NCI-H2227 (cell line): Measurements from ENCODE around the gene PRKAR2B.
"Not testable (repeated sequence)": the region's sequence is repeated elsewhere in the genome, so short reads cannot be mapped to it uniquely, and the experiment has no call there.

Experiments used
- DNase-seq: peaks from one replicate; lab custom pipeline; 2025; ENCODE audit not compliant: unreplicated experiment; lab: John Stamatoyannopoulos, UW

Gene PRKAR2B

GRCh38 chr7:107047902-107048782, 3.6 kb downstream of the PRKAR2B start:
- no peak for DNase-seq

GRCh38 chr7:107048783-107049418, 4.4 kb downstream of the PRKAR2B start:
- DNase-seq: no peak

- DNase-seq: no peak
These were observed 5.0 kb downstream of the PRKAR2B start for GRCh38 chr7:107049480-107049879.

- DNase-seq: no peak
These were observed 5.5 kb downstream of the PRKAR2B start for GRCh38 chr7:107049971-107050532.

- no peak for DNase-seq
These were observed 6.9 kb downstream of the PRKAR2B start for GRCh38 chr7:107051376-107051775.

- not testable (repeated sequence) for DNase-seq
These were observed 10.5 kb downstream of the PRKAR2B start for GRCh38 chr7:107054965-107055364.

- not testable (repeated sequence) for DNase-seq
These were observed 11.6 kb downstream of the PRKAR2B start for GRCh38 chr7:107056058-107056457.

GRCh38 chr7:107056728-107057473, 12.4 kb downstream of the PRKAR2B start:
- no peak for DNase-seq

GRCh38 chr7:107057474-107057833, 12.9 kb downstream of the PRKAR2B start:
- no peak for DNase-seq

GRCh38 chr7:107059468-107059867, 15.0 kb downstream of the PRKAR2B start:
- no peak for DNase-seq

GRCh38 chr7:107063245-107064120, 19.0 kb downstream of the PRKAR2B start:
- no peak for DNase-seq

- no peak for DNase-seq
These were observed 19.8 kb downstream of the PRKAR2B start for GRCh38 chr7:107064255-107064654.

GRCh38 chr7:107065929-107066247, 21.4 kb downstream of the PRKAR2B start:
- no peak for DNase-seq

GRCh38 chr7:107068156-107068555, 23.7 kb downstream of the PRKAR2B start:
- DNase-seq: no peak

GRCh38 chr7:107069457-107069856, 25.0 kb downstream of the PRKAR2B start:
- no peak for DNase-seq

GRCh38 chr7:107070710-107071109, 26.2 kb downstream of the PRKAR2B start:
- no peak for DNase-seq

GRCh38 chr7:107071129-107071528, 26.6 kb downstream of the PRKAR2B start:
- DNase-seq: no peak

- no peak for DNase-seq
These were observed 27.6 kb downstream of the PRKAR2B start for GRCh38 chr7:107072133-107072532.

- no peak for DNase-seq
These were observed 31.5 kb downstream of the PRKAR2B start for GRCh38 chr7:107075863-107076574.
